ENCODE data around the gene RABL6.

Gene RABL6

GRCh38 chr9:136856541-136857141 is 48.9 kb downstream of the RABL6 start:
- H3K4me3 ChIP-seq (ENCODE audit: low read length): no peak overlapping the region
- no peaks in the 10 kb centered on the region for H3K9me3 ChIP-seq (ENCODE audit: control insufficient read depth, low read length)
- no peak for DNase-seq (ENCODE audit: low read depth)
- peaks cover 12% of the 10 kb centered on the region for H3K4me1 ChIP-seq (ENCODE audit: control insufficient read depth, insufficient read depth, low read length)
- H3K36me3 ChIP-seq (ENCODE audit: control insufficient read depth, insufficient read depth, low read length, severe bottlenecking): peaks cover 13% of the 10 kb centered on the region
- H3K9ac ChIP-seq (ENCODE audit: low read length): no peak overlapping the region
- no peaks in the 10 kb centered on the region for H3K27me3 ChIP-seq (replicated peaks; ENCODE audit: control insufficient read depth, insufficient read depth, low read length)

- peaks cover 19% of the 10 kb centered on the region for H3K36me3 ChIP-seq (ENCODE audit: control insufficient read depth, insufficient read depth, low read length, severe bottlenecking)
- no peaks in the 10 kb centered on the region for H3K9me3 ChIP-seq (ENCODE audit: control insufficient read depth, low read length)
- H3K27me3 ChIP-seq (replicated peaks; ENCODE audit: control insufficient read depth, insufficient read depth, low read length): no peaks in the 10 kb centered on the region
- H3K4me3 ChIP-seq (ENCODE audit: low read length): no peak overlapping the region
- peaks cover 12% of the 10 kb centered on the region for H3K4me1 ChIP-seq (ENCODE audit: control insufficient read depth, insufficient read depth, low read length)
- H3K9ac ChIP-seq (ENCODE audit: low read length): no peak overlapping the region
- no peak for DNase-seq (ENCODE audit: low read depth)
Measured at GRCh38 chr9:136857166-136857565, 49.4 kb downstream of the RABL6 start.

GRCh38 chr9:136857581-136858412 is 50.0 kb downstream of the RABL6 start:
- peaks cover 12% of the 10 kb centered on the region for H3K4me1 ChIP-seq (ENCODE audit: control insufficient read depth, insufficient read depth, low read length)
- no peak overlapping the region for H3K4me3 ChIP-seq (ENCODE audit: low read length)
- H3K9ac ChIP-seq (ENCODE audit: low read length): no peak overlapping the region
- H3K9me3 ChIP-seq (ENCODE audit: control insufficient read depth, low read length): no peaks in the 10 kb centered on the region
- DNase-seq (ENCODE audit: low read depth): no peak
- peaks cover 25% of the 10 kb centered on the region for H3K36me3 ChIP-seq (ENCODE audit: control insufficient read depth, insufficient read depth, low read length, severe bottlenecking)
- H3K27me3 ChIP-seq (replicated peaks; ENCODE audit: control insufficient read depth, insufficient read depth, low read length): no peaks in the 10 kb centered on the region

- Histone ChIP-seq H3K9me3 (ENCODE audit: control insufficient read depth, low read length) (no peaks in the 10 kb centered on the region), H3K4me1 (ENCODE audit: control insufficient read depth, insufficient read depth, low read length) (peaks cover 12% of the 10 kb centered on the region), H3K9ac (ENCODE audit: low read length) (no peak overlapping the region), H3K27me3 (replicated peaks; ENCODE audit: control insufficient read depth, insufficient read depth, low read length) (no peaks in the 10 kb centered on the region), H3K4me3 (ENCODE audit: low read length) (no peak overlapping the region), H3K36me3 (ENCODE audit: control insufficient read depth, insufficient read depth, low read length, severe bottlenecking) (peaks cover 31% of the 10 kb centered on the region)
- no peak for DNase-seq (ENCODE audit: low read depth)
Measured at GRCh38 chr9:136858452-136858843, 50.7 kb downstream of the RABL6 start.

- peak; percentile 64 for DNase-seq (ENCODE audit: low read depth)
- H3K9me3 ChIP-seq (ENCODE audit: control insufficient read depth, low read length): no peaks in the 10 kb centered on the region
Measured at GRCh38 chr9:136858844-136859757, 51.4 kb downstream of the RABL6 start.

GRCh38 chr9:136860529-136860928 is 52.8 kb downstream of the RABL6 start:
- no peak overlapping the region for H3K9ac ChIP-seq (ENCODE audit: low read length)
- no peaks in the 10 kb centered on the region for H3K27me3 ChIP-seq (replicated peaks; ENCODE audit: control insufficient read depth, insufficient read depth, low read length)
- peaks cover 22% of the 10 kb centered on the region for H3K4me1 ChIP-seq (ENCODE audit: control insufficient read depth, insufficient read depth, low read length)
- no peak overlapping the region for H3K4me3 ChIP-seq (ENCODE audit: low read length)
- no peaks in the 10 kb centered on the region for H3K9me3 ChIP-seq (ENCODE audit: control insufficient read depth, low read length)
- no peak for DNase-seq (ENCODE audit: low read depth)
- peaks cover 40% of the 10 kb centered on the region for H3K36me3 ChIP-seq (ENCODE audit: control insufficient read depth, insufficient read depth, low read length, severe bottlenecking)

More at GRCh38 chr9:136858844-136859757, 51.4 kb downstream of the RABL6 start:
- Histone ChIP-seq H3K27me3 (replicated peaks; ENCODE audit: control insufficient read depth, insufficient read depth, low read length) (no peaks in the 10 kb centered on the region), H3K4me1 (ENCODE audit: control insufficient read depth, insufficient read depth, low read length) (peaks cover 12% of the 10 kb centered on the region), H3K36me3 (ENCODE audit: control insufficient read depth, insufficient read depth, low read length, severe bottlenecking) (peaks cover 38% of the 10 kb centered on the region), H3K4me3 (ENCODE audit: low read length) (no peak overlapping the region), H3K9ac (ENCODE audit: low read length) (peak overlapping the region; percentile 51)

GRCh38 chr9:136860933-136861873 is 53.5 kb downstream of the RABL6 start:
- no peaks in the 10 kb centered on the region for H3K9me3 ChIP-seq (ENCODE audit: control insufficient read depth, low read length)
- H3K4me1 ChIP-seq (ENCODE audit: control insufficient read depth, insufficient read depth, low read length): peaks cover 22% of the 10 kb centered on the region
- H3K9ac ChIP-seq (ENCODE audit: low read length): peak overlapping the region; percentile 46
- no peaks in the 10 kb centered on the region for H3K27me3 ChIP-seq (replicated peaks; ENCODE audit: control insufficient read depth, insufficient read depth, low read length)
- no peak overlapping the region for H3K4me3 ChIP-seq (ENCODE audit: low read length)
- H3K36me3 ChIP-seq (ENCODE audit: control insufficient read depth, insufficient read depth, low read length, severe bottlenecking): peaks cover 40% of the 10 kb centered on the region
- DNase-seq (ENCODE audit: low read depth): no peak

- H3K36me3 ChIP-seq (ENCODE audit: control insufficient read depth, insufficient read depth, low read length, severe bottlenecking): peaks cover 40% of the 10 kb centered on the region
- H3K9ac ChIP-seq (ENCODE audit: low read length): no peak overlapping the region
- H3K4me3 ChIP-seq (ENCODE audit: low read length): no peak overlapping the region
- H3K27me3 ChIP-seq (replicated peaks; ENCODE audit: control insufficient read depth, insufficient read depth, low read length): no peaks in the 10 kb centered on the region
- peaks cover 24% of the 10 kb centered on the region for H3K4me1 ChIP-seq (ENCODE audit: control insufficient read depth, insufficient read depth, low read length)
- H3K9me3 ChIP-seq (ENCODE audit: control insufficient read depth, low read length): no peaks in the 10 kb centered on the region
- no peak for DNase-seq (ENCODE audit: low read depth)
Measured at GRCh38 chr9:136861874-136862457, 54.2 kb downstream of the RABL6 start.

- no peak for DNase-seq (ENCODE audit: low read depth)
- H3K9me3 ChIP-seq (ENCODE audit: control insufficient read depth, low read length): no peaks in the 10 kb centered on the region
- peaks cover 29% of the 10 kb centered on the region for H3K4me1 ChIP-seq (ENCODE audit: control insufficient read depth, insufficient read depth, low read length)
- H3K9ac ChIP-seq (ENCODE audit: low read length): no peak overlapping the region
- H3K4me3 ChIP-seq (ENCODE audit: low read length): no peak overlapping the region
- H3K36me3 ChIP-seq (ENCODE audit: control insufficient read depth, insufficient read depth, low read length, severe bottlenecking): peaks cover 40% of the 10 kb centered on the region
- H3K27me3 ChIP-seq (replicated peaks; ENCODE audit: control insufficient read depth, insufficient read depth, low read length): no peaks in the 10 kb centered on the region
Measured at GRCh38 chr9:136862849-136863622, 55.3 kb downstream of the RABL6 start.
